Measurements from ENCODE around the gene TMOD1. TPM values are rescaled to one million over a fixed set of nuclear protein-coding genes. Genes with fewer than 3 reads are reported as not detected.

The TMOD1 gene
- total RNA-seq, 1 experiment from 2014 or later: 1.0 TPM

DNA sequence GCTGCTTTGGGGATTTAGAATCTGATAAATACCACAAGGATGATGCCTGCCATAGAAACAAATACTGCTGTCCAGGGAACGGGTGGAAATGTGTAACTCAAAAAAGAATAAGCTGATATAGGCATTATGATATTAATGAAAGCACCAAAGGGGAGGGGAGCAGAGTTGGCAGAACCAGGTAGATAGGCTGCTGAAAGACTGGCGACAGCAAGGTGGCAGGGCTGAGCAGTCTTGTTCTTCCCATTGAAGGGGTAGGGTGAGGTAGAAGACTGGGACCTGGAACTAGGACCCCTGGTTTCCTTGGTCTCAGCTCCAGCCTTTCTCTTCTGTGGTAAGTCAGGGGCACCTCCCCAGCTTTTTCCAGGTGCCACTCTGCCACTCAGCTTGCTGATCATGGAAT is 31.4 kb upstream of the TMOD1 start:
- POLR2A ChIA-PET: no interaction called here
- no peak overlapping the region for H3K4me3 Mint-ChIP-seq
- H3K27me3 Mint-ChIP-seq (ENCODE audit: low read depth): no peaks in the 10 kb centered on the region
- CTCF ChIA-PET: interaction anchor here (0.6 to 5.6 kb wide), 9 partner anchors 10 to 146 kb away, joined by 3 to 112 read pairs (median 9); partner anchors contain the start of gene TMOD1
- H3K27ac Mint-ChIP-seq: no peak overlapping the region
- no peaks in the 10 kb centered on the region for H3K4me1 Mint-ChIP-seq
- no peaks in the 10 kb centered on the region for H3K36me3 Mint-ChIP-seq
- TF ChIP-seq, protein P1, sequence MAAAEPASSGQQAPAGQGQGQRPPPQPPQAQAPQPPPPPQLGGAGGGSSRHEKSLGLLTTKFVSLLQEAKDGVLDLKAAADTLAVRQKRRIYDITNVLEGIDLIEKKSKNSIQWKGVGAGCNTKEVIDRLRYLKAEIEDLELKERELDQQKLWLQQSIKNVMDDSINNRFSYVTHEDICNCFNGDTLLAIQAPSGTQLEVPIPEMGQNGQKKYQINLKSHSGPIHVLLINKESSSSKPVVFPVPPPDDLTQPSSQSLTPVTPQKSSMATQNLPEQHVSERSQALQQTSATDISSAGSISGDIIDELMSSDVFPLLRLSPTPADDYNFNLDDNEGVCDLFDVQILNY (CRISPR knock-in tag; IDR thresholded peaks at IDR 0.05): no peak
- no peak for TF ChIP-seq GABPB1 (CRISPR knock-in tag; IDR thresholded peaks at IDR 0.05)
- no peak for TF ChIP-seq CREB1 (CRISPR knock-in tag; IDR thresholded peaks at IDR 0.05)
- no peak for TF ChIP-seq SP1 (CRISPR knock-in tag; conservative IDR thresholded peaks at IDR 0.05)
- TF ChIP-seq CREM (CRISPR knock-in tag; IDR thresholded peaks at IDR 0.05): no peak
- TF ChIP-seq ATF3 (CRISPR knock-in tag; conservative IDR thresholded peaks at IDR 0.05): no peak
- no peak for TF ChIP-seq IRF2 (CRISPR knock-in tag; IDR thresholded peaks at IDR 0.05; ENCODE audit: borderline replicate concordance, low read depth)
- no peak for TF ChIP-seq NR1H2 (CRISPR knock-in tag; IDR thresholded peaks at IDR 0.05)
- TF ChIP-seq, protein P2, sequence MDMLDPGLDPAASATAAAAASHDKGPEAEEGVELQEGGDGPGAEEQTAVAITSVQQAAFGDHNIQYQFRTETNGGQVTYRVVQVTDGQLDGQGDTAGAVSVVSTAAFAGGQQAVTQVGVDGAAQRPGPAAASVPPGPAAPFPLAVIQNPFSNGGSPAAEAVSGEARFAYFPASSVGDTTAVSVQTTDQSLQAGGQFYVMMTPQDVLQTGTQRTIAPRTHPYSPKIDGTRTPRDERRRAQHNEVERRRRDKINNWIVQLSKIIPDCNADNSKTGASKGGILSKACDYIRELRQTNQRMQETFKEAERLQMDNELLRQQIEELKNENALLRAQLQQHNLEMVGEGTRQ (CRISPR knock-in tag; IDR thresholded peaks at IDR 0.05): no peak
- no peak for TF ChIP-seq ZNF232 (CRISPR knock-in tag; IDR thresholded peaks at IDR 0.05)
- TF ChIP-seq ZNF423 (CRISPR knock-in tag; IDR thresholded peaks at IDR 0.05): no peak
- TF ChIP-seq JUN (CRISPR knock-in tag; IDR thresholded peaks at IDR 0.05): no peak
- no peak for TF ChIP-seq ZNF263 (CRISPR knock-in tag; IDR thresholded peaks at IDR 0.05; ENCODE audit: low read depth)
- TF ChIP-seq ZNF396 (CRISPR knock-in tag; IDR thresholded peaks at IDR 0.05; ENCODE audit: borderline replicate concordance): no peak
- no peak for TF ChIP-seq FOXJ3 (CRISPR knock-in tag; IDR thresholded peaks at IDR 0.05; ENCODE audit: borderline replicate concordance)
- TF ChIP-seq ZNF121 (CRISPR knock-in tag; IDR thresholded peaks at IDR 0.05): no peak
- DNase-seq (ENCODE audit: low spot score) (peak; percentile 43), ATAC-seq (peak; percentile 71)
- no peaks in the 10 kb centered on the region for H3K9me3 Mint-ChIP-seq

DNA sequence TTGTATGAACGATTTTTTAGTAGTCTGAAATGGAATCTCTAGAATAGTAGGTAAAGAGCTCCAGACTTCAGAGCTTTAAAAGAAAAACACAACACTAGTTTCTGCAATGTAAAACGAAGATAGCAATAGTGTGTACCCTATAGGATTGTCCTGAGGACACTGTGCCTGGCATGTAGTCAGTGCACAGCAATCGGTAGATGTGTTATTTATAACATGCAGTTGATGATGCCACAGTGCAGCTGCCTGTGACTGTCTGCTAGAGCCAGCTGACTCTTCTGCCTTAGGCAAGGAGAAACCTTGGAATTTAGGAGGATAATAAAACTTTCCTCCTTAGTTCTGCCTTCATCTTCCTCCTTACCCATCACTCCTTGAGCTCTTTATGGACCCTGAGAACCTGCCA is 27.7 kb upstream of the TMOD1 start:
- TF ChIP-seq ZNF121 (CRISPR knock-in tag; IDR thresholded peaks at IDR 0.05) (no peak), SMAD4 (CRISPR knock-in tag; IDR thresholded peaks at IDR 0.05) (no peak), ZNF512 (CRISPR knock-in tag; IDR thresholded peaks at IDR 0.05; ENCODE audit: borderline replicate concordance) (no peak), ETV6 (CRISPR knock-in tag; IDR thresholded peaks at IDR 0.05) (no peak), PRRX2 (CRISPR knock-in tag; IDR thresholded peaks at IDR 0.05) (no peak), RELA (CRISPR knock-in tag; IDR thresholded peaks at IDR 0.05; ENCODE audit: borderline replicate concordance) (no peak), NR3C1 (CRISPR knock-in tag; conservative IDR thresholded peaks at IDR 0.05; ENCODE audit: low read depth) (no peak), TEAD4 (CRISPR knock-in tag; IDR thresholded peaks at IDR 0.05) (no peak), FOXK1 (CRISPR knock-in tag; IDR thresholded peaks at IDR 0.05) (no peak), NFYB (CRISPR knock-in tag; conservative IDR thresholded peaks at IDR 0.05; ENCODE audit: low read depth) (no peak), CDX4 (CRISPR knock-in tag; IDR thresholded peaks at IDR 0.05; ENCODE audit: borderline replicate concordance) (no peak), ZNF263 (CRISPR knock-in tag; IDR thresholded peaks at IDR 0.05; ENCODE audit: low read depth) (no peak), ATF1 (CRISPR knock-in tag; IDR thresholded peaks at IDR 0.05) (no peak), SP1 (CRISPR knock-in tag; conservative IDR thresholded peaks at IDR 0.05) (no peak), CREM (CRISPR knock-in tag; IDR thresholded peaks at IDR 0.05) (no peak), ZNF423 (CRISPR knock-in tag; IDR thresholded peaks at IDR 0.05) (no peak)
- CTCF ChIA-PET: interaction anchor here (0.9 to 2.5 kb wide), 7 partner anchors 13 to 142 kb away, joined by 3 to 20 read pairs (median 7); partner anchors contain the start of gene TMOD1
- ATAC-seq (no peak), DNase-seq (ENCODE audit: low spot score) (no peak)
- Mint-ChIP-seq H3K27ac (no peak overlapping the region), H3K27me3 (ENCODE audit: low read depth) (no peaks in the 10 kb centered on the region), H3K9me3 (no peaks in the 10 kb centered on the region), H3K36me3 (no peaks in the 10 kb centered on the region), H3K4me1 (no peaks in the 10 kb centered on the region), H3K4me3 (no peak overlapping the region)
- POLR2A ChIA-PET: interaction anchor here (0.5 kb wide), 1 partner anchor 27 kb away, joined by 7 read pairs; no protein-coding TSS in a partner anchor

Measured in WTC11 (cell line).